GM23248 (cell line): ENCODE measurements around the gene VPREB1.

Experiments used
- EZH2 ChIP-seq: fragments of 200-600 bp; sonication (generic); IDR thresholded peaks from 2 replicates; pipeline ENCODE4 v1.6.1; 2018; ENCODE audit warnings: antibody characterized with exemption, mild to moderate bottlenecking; ENCODE audit not compliant: insufficient read depth, poor library complexity, severe bottlenecking
- EZH2phosphoT487 ChIP-seq: fragments of 200-600 bp; sonication (generic); IDR thresholded peaks from 2 replicates; pipeline ENCODE4 v1.6.1; 2018; ENCODE audit warnings: antibody characterized with exemption, moderate library complexity, mild to moderate bottlenecking, low read depth; ENCODE audit not compliant: insufficient read depth

GRCh38 chr22:22228421-22228820, 16.2 kb upstream of the VPREB1 start:
- no peak for TF ChIP-seq EZH2
- no peak for TF ChIP-seq EZH2phosphoT487
